Right lobe of liver (tissue), 6 donors: ENCODE measurements around the gene ADAMTS2. TPM values are rescaled to one million over a fixed set of nuclear protein-coding genes. Genes with fewer than 3 reads are reported as not detected.

Experiments
- ATAC-seq, 4 donors: fragments of 200-7000 bp; cut with Tn5 transposase; one replicate each; pipeline ENCODE4 v1.9.1; 2020; ENCODE audit warnings: mild to moderate bottlenecking in 4 of 4, moderate library complexity in 4 of 4
- DNase-seq, 3 donors: peaks; one replicate each; pipeline ENCODE4 v3.0.0-alpha.2; 2020
- H3K27ac ChIP-seq, 3 donors: fragments of 200-600 bp; one replicate each; pipeline ENCODE4 v1.8.0; 2022
- H3K27me3 ChIP-seq, 2 donors: fragments of 200-600 bp; one replicate each; pipeline ENCODE4 v1.8.0; 2022
- H3K36me3 ChIP-seq, 4 donors: fragments of 200-600 bp; sonication (generic) in 1 of 4; one replicate each; pipeline versions ENCODE4 v1.5.1 to v1.8.0; 2017 to 2022; ENCODE audit warnings: control low read depth in 1 of 4
- H3K4me1 ChIP-seq, 4 donors: fragments of 200-600 bp; sonication (generic) in 1 of 4; one replicate each; pipeline versions ENCODE4 v1.5.1 to v1.8.0; 2017 to 2022; ENCODE audit warnings: control low read depth in 1 of 4
- H3K4me3 ChIP-seq, 3 donors: fragments of 200-600 bp; one replicate each; pipeline ENCODE4 v1.8.0; 2022
- H3K9me3 ChIP-seq, 4 donors: fragments of 200-600 bp; sonication (generic) in 1 of 4; one replicate each; pipeline versions ENCODE4 v1.5.1 to v1.8.0; 2017 to 2022; ENCODE audit warnings: control low read depth in 1 of 4
- CTCF ChIP-seq, 4 donors: fragments of 200-600 bp in 3 of 4; fragments of 450-650 bp in 1 of 4; IDR thresholded peaks; one replicate each; pipeline versions ENCODE4 v1.5.1 to v1.8.0; 2016 to 2022; ENCODE audit warnings: antibody characterized with exemption in 4 of 4, mild to moderate bottlenecking in 2 of 4
- POLR2A ChIP-seq: fragments of 450-650 bp; IDR thresholded peaks from one replicate; pipeline ENCODE4 v1.6.1; 2017; ENCODE audit warnings: antibody characterized with exemption, mild to moderate bottlenecking
- WGBS: methylation state at CpG from one replicate; pipeline ENCODE4 v1.1.6; 2018; ENCODE audit warnings: low coverage, low lambda C conversion rate; ENCODE audit not compliant: insufficient coverage; ENCODE audit errors: missing lambda C conversion rate; 5-methylcytosine and 5-hydroxymethylcytosine counted together
- intact Hi-C, 2 donors: fragments of 100-400 bp; cut with DNase I; formaldehyde crosslinking; loops; one replicate each; pipeline versions ENCODE4 v1.11.2 to v1.14.1; 2022
- total RNA-seq, 6 experiments: library from RNA; depleted of rRNA in 2 of 6; stranded (reverse); fragments of >200 nt in 2 of 6; fragmentation: NEBNext Ultra II Directional in 3 of 6; extraction: Animal tissue kit (Norgen Biotek cat#: 25700) in 3 of 6; gene quantifications; one replicate each; pipeline versions ENCODE4 v1.1.0 to v1.2.4, GENCODE V29; 2016 to 2023
- donor health status: DM: no; HTN: yes; CAD: no.
- donor health status: DM: no; HTN: no; CAD: no.
- donor health status: DM: no; HTN: no; CAD: no.
- donor health status: DM: no; HTN: yes; CAD: no.
- donor health status: DM: no; HTN: yes; CAD: no.

The ADAMTS2 gene
- total RNA-seq, 6 experiments from 2014 or later: 6.3 to 18.9 (median 13.5) TPM

- no peak overlapping the region for H3K4me3 ChIP-seq
- H3K27me3 ChIP-seq: no peaks in the 10 kb centered on the region
- peak in 1 of 3 donors; percentile 31 for DNase-seq
- ATAC-seq: no peak
- H3K36me3 ChIP-seq: no peaks in the 10 kb centered on the region
- H3K27ac ChIP-seq: peak overlapping the region in 1 of 3 donors; percentile 22
- H3K4me1 ChIP-seq: no peaks in the 10 kb centered on the region
- TF ChIP-seq POLR2A (no peak), CTCF (IDR thresholded peaks at IDR 0.05) (no peak)
- WGBS: 72% methylated on average over 12 of the region's 16 CpGs
- H3K9me3 ChIP-seq: no peaks in the 10 kb centered on the region
- intact Hi-C loops: no loop called here
Measured at GRCh38 chr5:179315356-179315890, 29.8 kb downstream of the ADAMTS2 start.

GRCh38 chr5:179314606-179315355, 30.5 kb downstream of the ADAMTS2 start:
- Histone ChIP-seq H3K9me3 (no peaks in the 10 kb centered on the region), H3K4me1 (no peaks in the 10 kb centered on the region), H3K27me3 (no peaks in the 10 kb centered on the region), H3K27ac (peak overlapping the region in 1 of 3 donors; percentile 22), H3K36me3 (no peaks in the 10 kb centered on the region), H3K4me3 (no peak overlapping the region)
- TF ChIP-seq POLR2A: no peak
- no peak for TF ChIP-seq CTCF (IDR thresholded peaks at IDR 0.05)
- DNase-seq (peak; percentile 7 to 31 (median 21)), ATAC-seq (no peak)
- intact Hi-C loops: no loop called here
- WGBS: 75% methylated on average over 4 of the region's 12 CpGs

- Histone ChIP-seq H3K27ac (no peak overlapping the region), H3K27me3 (no peaks in the 10 kb centered on the region), H3K36me3 (no peaks in the 10 kb centered on the region), H3K4me3 (no peak overlapping the region), H3K4me1 (no peaks in the 10 kb centered on the region), H3K9me3 (no peaks in the 10 kb centered on the region)
- ATAC-seq (peak in 3 of 4 donors; percentile 6 to 51 (median 42)), DNase-seq (peak; percentile 31 to 52 (median 49))
- no peak for TF ChIP-seq POLR2A
- intact Hi-C loops: no loop called here
- WGBS: 83% methylated on average over 4 of the region's 31 CpGs
Measured at GRCh38 chr5:179313849-179314521, 31.3 kb downstream of the ADAMTS2 start.

GRCh38 chr5:179312557-179313235, 32.6 kb downstream of the ADAMTS2 start:
- intact Hi-C loops: no loop called here
- Histone ChIP-seq H3K27me3 (no peaks in the 10 kb centered on the region), H3K9me3 (no peaks in the 10 kb centered on the region), H3K4me1 (no peaks in the 10 kb centered on the region), H3K36me3 (no peaks in the 10 kb centered on the region), H3K4me3 (no peak overlapping the region), H3K27ac (no peak overlapping the region)
- DNase-seq (peak; percentile 5 to 27 (median 10)), ATAC-seq (no peak)
- TF ChIP-seq POLR2A (no peak), CTCF (IDR thresholded peaks at IDR 0.05) (no peak)
- 87% methylated on average over 6 of the region's 17 CpGs for WGBS
